ENCODE data around the gene RPL28.

DNA sequence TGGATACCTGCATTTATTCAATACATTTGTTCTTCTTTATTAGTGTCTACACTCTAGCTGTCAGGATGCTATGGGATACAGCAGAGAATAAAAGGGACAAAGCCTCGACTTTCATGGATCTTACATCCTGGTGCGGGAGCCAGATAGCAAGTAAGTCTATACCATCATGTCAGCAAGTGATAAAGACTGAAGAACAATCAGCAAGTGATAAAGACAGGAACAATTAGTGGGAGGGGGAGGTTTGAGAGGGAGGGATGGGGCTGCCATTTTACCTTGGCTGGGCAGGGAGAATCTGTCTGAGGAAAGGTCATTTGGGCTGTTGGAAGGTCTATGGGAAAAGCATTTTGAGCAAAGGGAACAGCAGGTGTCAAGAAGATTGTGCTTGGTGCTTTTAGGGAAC, 24.4 kb downstream of the RPL28 start:
- TF ChIP-seq, protein P1, sequence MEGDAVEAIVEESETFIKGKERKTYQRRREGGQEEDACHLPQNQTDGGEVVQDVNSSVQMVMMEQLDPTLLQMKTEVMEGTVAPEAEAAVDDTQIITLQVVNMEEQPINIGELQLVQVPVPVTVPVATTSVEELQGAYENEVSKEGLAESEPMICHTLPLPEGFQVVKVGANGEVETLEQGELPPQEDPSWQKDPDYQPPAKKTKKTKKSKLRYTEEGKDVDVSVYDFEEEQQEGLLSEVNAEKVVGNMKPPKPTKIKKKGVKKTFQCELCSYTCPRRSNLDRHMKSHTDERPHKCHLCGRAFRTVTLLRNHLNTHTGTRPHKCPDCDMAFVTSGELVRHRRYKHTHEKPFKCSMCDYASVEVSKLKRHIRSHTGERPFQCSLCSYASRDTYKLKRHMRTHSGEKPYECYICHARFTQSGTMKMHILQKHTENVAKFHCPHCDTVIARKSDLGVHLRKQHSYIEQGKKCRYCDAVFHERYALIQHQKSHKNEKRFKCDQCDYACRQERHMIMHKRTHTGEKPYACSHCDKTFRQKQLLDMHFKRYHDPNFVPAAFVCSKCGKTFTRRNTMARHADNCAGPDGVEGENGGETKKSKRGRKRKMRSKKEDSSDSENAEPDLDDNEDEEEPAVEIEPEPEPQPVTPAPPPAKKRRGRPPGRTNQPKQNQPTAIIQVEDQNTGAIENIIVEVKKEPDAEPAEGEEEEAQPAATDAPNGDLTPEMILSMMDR (IDR thresholded peaks at IDR 0.05; ENCODE audit: insufficient read depth, low read length), result no peak
- TF ChIP-seq POLR2AphosphoS5 (IDR thresholded peaks at IDR 0.05; ENCODE audit: low read depth), result no peak
- TF ChIP-seq, protein P2, sequence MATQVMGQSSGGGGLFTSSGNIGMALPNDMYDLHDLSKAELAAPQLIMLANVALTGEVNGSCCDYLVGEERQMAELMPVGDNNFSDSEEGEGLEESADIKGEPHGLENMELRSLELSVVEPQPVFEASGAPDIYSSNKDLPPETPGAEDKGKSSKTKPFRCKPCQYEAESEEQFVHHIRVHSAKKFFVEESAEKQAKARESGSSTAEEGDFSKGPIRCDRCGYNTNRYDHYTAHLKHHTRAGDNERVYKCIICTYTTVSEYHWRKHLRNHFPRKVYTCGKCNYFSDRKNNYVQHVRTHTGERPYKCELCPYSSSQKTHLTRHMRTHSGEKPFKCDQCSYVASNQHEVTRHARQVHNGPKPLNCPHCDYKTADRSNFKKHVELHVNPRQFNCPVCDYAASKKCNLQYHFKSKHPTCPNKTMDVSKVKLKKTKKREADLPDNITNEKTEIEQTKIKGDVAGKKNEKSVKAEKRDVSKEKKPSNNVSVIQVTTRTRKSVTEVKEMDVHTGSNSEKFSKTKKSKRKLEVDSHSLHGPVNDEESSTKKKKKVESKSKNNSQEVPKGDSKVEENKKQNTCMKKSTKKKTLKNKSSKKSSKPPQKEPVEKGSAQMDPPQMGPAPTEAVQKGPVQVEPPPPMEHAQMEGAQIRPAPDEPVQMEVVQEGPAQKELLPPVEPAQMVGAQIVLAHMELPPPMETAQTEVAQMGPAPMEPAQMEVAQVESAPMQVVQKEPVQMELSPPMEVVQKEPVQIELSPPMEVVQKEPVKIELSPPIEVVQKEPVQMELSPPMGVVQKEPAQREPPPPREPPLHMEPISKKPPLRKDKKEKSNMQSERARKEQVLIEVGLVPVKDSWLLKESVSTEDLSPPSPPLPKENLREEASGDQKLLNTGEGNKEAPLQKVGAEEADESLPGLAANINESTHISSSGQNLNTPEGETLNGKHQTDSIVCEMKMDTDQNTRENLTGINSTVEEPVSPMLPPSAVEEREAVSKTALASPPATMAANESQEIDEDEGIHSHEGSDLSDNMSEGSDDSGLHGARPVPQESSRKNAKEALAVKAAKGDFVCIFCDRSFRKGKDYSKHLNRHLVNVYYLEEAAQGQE (IDR thresholded peaks at IDR 0.05; ENCODE audit: insufficient replicate concordance, low read depth), result no peak
- no peak for TF ChIP-seq GABPA (IDR thresholded peaks at IDR 0.05; ENCODE audit: low read depth)
- no peak for TF ChIP-seq SPI1 (IDR thresholded peaks at IDR 0.05; ENCODE audit: borderline replicate concordance, low read depth)
